Erythroblast (primary cell): ENCODE measurements around the gene SF3A1.

Source experiments
- DNase-seq, 2 experiments: peaks; one replicate each; lab custom pipeline; 2025; lab: John Stamatoyannopoulos, UW
- GATA1 ChIP-seq: IDR thresholded peaks from 2 replicates; pipeline ENCODE4 v1.6.1; 2011; ENCODE audit warnings: low read depth, mild to moderate bottlenecking, control low read depth, low read length, moderate library complexity
- POLR2A ChIP-seq: IDR thresholded peaks from 2 replicates; pipeline ENCODE4 v1.6.1; 2011; ENCODE audit warnings: mild to moderate bottlenecking, low read length

SF3A1 gene

DNA sequence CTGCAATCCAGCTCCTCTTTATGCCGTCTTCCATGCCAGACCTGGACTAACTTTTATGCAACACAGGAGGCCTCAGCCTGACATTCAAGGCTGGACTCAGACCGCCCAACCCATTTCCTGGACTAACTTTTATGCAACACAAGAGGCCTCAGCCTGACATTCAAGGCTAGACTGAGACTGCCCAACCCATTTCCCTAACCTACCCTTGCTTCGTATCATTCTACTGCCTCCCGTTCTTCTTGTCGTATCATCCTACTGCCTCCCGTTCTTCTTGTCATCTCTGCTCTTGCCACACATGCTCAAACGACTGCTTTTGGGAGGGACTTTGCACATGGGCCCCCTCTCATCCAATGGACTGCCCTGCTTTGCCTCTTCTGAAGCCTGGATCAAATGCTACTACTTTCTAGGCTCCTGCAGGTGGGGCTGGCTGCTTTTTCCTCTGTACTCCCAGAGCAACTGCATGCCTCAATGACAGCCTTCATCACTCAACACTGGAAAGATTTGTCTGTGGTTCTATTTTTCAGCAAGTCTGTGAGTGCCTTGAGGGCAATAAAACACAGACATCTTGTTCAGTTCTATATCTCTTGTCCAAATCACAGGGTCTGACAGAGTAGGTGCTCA, 37.8 kb downstream of the SF3A1 start:
- no peak for TF ChIP-seq GATA1
- no peak for TF ChIP-seq POLR2A
- DNase-seq = no peak

DNA sequence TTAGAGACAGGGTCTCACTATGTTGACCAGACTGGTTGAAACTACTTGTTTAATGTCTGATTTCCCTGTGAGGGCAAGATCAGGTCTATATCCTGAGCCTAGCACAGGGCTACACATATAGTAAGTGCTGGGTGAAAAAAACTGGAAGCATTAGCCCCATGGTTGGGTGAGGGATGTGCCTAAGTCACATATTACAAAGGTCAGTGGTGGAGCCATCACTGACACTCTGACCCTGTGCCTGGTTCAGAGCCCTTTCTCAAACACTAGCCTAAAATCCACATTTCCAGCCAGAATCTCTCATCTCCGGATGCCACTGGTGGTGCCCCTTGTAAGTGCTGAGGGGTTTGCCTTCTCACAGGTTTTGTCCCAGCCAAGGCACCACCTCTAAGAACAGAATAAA, 38.9 kb downstream of the SF3A1 start:
- DNase-seq = no peak
- no peak for TF ChIP-seq GATA1
- TF ChIP-seq POLR2A = no peak

DNA sequence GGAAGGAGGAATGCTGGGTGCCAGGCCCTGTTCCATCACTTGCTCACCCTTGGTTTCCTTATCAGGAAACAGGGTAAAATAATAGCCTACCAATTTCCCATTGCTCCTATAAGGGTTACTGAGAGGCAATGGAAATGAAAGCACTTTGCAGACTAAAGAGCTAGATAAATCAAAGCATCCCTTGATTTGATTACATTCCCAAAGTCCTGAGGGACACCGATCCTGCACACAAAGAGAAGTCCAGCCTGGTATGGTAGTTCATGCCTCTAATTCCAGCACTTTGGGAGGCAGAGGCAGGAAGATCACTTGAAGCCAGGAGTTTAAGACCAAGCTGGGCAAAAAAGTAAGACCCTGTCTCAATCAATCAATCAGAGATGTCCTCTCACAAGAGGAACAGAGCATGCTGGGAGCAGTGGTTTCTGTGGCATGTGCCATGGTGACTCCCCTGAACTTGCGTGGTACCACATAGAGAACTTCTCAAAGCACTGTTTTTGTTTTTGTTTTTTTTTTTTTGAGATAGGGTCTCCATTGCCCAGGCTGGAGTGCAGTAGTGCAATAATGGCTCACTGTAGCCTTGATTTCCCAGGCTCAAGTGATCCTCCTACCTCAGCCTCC, 40.6 kb downstream of the SF3A1 start:
- TF ChIP-seq POLR2A (no peak), GATA1 (no peak)
- no peak for DNase-seq

- TF ChIP-seq POLR2A = no peak
- TF ChIP-seq GATA1 = no peak
Observed at GRCh38 chr22:30314915-30315314, 41.8 kb downstream of the SF3A1 start.

DNA sequence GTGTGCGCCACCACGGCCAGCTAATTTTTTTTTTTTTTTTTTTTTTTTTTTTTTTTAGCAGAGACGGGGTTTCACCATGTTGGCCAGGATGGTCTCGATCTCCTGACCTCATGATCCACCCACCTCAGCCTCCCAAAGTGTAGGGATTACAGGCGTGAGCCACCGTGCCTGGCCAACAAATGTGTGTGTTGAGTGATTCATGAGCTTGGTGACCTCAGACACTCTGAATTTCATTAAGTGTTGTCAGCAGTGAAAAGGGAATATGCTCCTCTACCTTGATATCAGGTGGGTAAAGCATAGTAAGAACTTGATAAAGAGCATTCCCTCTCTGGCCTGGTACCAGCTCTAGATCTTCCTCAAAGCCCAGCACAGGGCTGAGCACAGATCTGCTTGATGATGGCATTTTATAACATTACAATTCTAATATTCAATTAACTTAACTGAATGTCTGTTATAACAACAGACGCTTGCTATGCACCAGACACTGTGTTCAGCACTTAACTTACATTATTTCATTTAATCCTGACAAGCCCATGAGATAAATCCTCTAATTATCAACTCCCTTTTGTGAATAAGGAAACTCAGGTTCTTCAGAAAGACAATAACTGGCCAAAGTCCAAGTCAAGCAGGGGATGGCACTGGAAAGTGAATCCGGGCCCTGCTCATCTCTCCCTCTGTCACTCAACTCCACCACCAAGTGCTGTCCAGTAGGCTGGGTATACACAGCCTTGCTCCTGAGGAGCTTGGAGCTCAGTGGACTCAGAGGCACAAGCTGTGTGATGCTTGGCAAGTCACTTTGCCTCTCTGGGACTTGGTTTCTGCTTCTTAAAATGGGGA, 42.9 kb downstream of the SF3A1 start:
- TF ChIP-seq GATA1 (no peak), POLR2A (no peak)

More at GRCh38 chr22:30314915-30315314, 41.8 kb downstream of the SF3A1 start:
- no peak for DNase-seq

GRCh38 chr22:30312053-30312452, 44.6 kb downstream of the SF3A1 start:
- DNase-seq = peak in 1 of 2 experiments; percentile 46
- TF ChIP-seq POLR2A (no peak), GATA1 (no peak)

More for the DNA sequence above, 42.9 kb downstream of the SF3A1 start:
- DNase-seq = no peak

GRCh38 chr22:30310881-30311771, 45.6 kb downstream of the SF3A1 start:
- no peak for TF ChIP-seq POLR2A
- no peak for TF ChIP-seq GATA1
- no peak for DNase-seq

DNA sequence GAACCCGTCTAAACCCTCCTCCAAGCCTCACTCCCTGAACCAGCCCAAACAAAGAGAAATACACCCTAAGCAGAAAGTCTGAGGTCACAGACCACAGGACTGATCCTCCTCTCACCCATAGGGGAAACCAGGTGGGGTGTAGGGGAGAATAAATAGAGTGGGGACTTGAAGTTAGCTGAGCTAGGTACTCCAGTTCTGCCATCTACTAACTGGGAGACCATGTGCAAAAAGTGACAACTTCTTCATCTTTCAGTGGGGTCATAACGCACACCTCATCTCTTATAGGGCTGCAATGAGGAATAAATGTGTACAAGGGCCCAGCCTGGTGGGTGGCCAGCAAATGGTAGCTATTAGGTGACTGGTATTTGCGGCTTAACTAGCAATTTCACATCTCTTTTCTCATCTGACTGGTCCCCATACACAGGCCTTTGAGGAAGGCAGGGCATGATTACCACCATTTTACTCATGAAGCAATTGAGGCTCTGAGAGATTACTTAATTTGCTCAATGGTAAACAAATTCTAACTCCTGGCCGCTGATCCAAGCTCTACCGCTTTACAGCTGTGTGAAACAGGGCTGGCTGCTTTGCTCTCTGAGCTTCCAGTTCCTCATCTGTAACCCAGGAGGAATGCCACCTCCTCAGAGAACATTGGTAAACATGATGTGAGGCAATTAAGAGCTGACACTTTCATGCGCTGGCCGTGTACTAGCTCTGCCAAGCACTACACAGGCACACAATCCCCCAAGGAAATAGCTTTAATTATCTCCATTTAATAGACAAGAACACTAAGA, 46.5 kb downstream of the SF3A1 start:
- DNase-seq = no peak

DNA sequence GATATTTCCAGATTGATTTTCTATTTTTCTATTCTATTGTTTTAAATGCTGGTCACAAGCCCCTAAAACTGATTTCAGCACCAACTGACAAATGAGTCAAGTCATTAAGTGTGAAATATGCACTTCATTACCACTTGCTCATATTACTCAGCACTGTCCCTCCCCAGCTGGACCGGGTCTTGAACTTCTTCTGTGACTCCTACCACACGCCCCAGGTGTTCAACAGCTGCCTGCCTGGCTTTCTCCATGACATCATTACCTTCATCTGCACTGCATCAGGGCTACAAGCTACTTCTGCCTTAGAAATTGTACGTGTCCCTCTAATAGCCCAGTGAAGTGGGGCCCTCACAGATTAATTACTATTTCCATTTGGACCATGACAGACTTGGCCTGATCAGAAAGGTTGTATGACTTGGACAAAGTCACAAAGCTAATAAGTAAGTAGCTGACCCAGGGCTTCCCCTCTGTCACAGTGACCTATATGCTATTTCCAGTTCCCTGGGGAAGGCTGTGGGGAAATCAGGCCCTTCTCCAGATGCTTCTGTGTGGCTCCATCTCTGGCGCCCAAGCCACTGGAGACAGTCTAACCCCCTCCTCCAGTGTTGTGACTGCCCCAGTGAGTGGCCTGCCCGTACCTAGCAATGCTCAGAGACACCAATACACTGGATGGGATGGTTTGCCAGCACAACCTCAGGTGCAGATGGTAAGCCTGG, 48.0 kb downstream of the SF3A1 start:
- DNase-seq = no peak
- TF ChIP-seq POLR2A (no peak), GATA1 (no peak)

More for the DNA sequence above, 46.5 kb downstream of the SF3A1 start:
- TF ChIP-seq POLR2A (no peak), GATA1 (no peak)

GRCh38 chr22:30308093-30308492, 48.6 kb downstream of the SF3A1 start:
- no peak for DNase-seq
- TF ChIP-seq GATA1 (no peak), POLR2A (no peak)

DNA sequence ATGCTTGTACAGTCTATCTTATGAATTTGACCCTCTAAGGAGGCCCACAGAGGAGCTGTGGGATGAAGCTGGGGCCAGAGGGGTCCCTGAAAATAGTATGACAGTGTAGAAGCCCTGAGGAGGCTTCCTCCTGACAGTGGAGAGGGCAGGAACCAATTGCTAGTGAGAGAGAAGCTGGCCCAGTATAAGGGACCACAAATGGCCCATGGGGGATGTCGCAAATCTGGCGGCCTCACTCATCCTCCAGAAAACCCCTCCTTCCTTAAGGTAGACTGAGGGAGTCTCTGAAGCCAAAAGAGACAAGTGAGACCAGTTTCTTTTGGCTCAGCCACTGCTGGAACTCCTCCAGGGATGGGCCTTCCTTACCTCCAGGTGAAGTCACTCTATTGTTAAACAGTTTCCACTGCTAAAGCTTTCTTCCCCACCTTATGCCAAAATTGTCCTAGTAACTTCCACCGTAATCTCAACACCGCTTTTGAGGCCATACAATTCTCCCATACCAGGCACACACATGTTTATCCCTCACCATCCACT, 49.6 kb downstream of the SF3A1 start:
- no peak for DNase-seq
- no peak for TF ChIP-seq GATA1
- no peak for TF ChIP-seq POLR2A

DNA sequence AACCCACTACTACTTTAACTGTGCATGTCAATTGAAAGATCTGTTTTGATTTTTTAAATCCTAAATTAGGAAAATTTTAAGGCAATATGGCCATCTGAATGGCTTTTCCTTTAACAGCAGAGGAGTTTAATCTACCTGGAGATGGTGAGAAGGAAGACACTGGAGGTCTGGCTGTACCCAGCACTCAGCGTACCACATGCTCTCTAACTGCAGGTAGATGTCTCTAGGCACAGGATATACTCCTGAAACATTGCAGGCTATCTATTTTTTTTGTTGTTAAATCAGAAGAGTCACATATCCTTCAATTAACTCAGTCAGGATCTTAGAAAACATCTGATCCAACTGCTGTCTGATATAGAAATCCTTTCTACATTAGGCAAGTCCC, 50.1 kb downstream of the SF3A1 start:
- no peak for TF ChIP-seq GATA1
- TF ChIP-seq POLR2A = no peak

More for the DNA sequence above, 50.1 kb downstream of the SF3A1 start:
- no peak for DNase-seq
